Activated effector memory CD4-positive, alpha-beta T cell treated with Interleukin-2 at 50 U/mL for 16 hours (primary cell): ENCODE results near the gene PRDX5.

Source experiments
- DNase-seq: peaks from one replicate; pipeline ENCODE4 v3.0.0-alpha.2; 2020

PRDX5 gene

GRCh38 chr11:64290352-64291261 lies 27.3 kb upstream of the PRDX5 start:
- no peak for DNase-seq

GRCh38 chr11:64291262-64291751 lies 26.6 kb upstream of the PRDX5 start, which contains the start of gene KCNK4:
TSS of gene KCNK4 (plus strand) at chr11:64291302. CDS start at chr11:64293019, 1,717 bp downstream.
- DNase-seq = no peak

- DNase-seq = no peak
Observed at GRCh38 chr11:64291752-64292459, 26.0 kb upstream of the PRDX5 start.

GRCh38 chr11:64292460-64293254 lies 25.3 kb upstream of the PRDX5 start:
- no peak for DNase-seq

GRCh38 chr11:64294774-64295173 lies 23.1 kb upstream of the PRDX5 start:
- no peak for DNase-seq

- no peak for DNase-seq
Observed at GRCh38 chr11:64295760-64296159, 22.2 kb upstream of the PRDX5 start.

- no peak for DNase-seq
Observed at GRCh38 chr11:64296236-64296635, 21.7 kb upstream of the PRDX5 start.

- DNase-seq = no peak
Observed at GRCh38 chr11:64296830-64297698, 20.9 kb upstream of the PRDX5 start.

- DNase-seq = no peak
Observed at GRCh38 chr11:64297699-64298358, 20.1 kb upstream of the PRDX5 start.

GRCh38 chr11:64298966-64299846 lies 18.7 kb upstream of the PRDX5 start:
- no peak for DNase-seq

GRCh38 chr11:64299847-64300648 lies 17.9 kb upstream of the PRDX5 start, which contains the start of gene CATSPERZ:
TSS of gene CATSPERZ (plus strand) at chr11:64300358. CDS start at chr11:64300411, 53 bp downstream.
- DNase-seq = no peak

- no peak for DNase-seq
Observed at GRCh38 chr11:64303109-64304031, 14.6 kb upstream of the PRDX5 start.

GRCh38 chr11:64304032-64304315 lies 13.9 kb upstream of the PRDX5 start:
- no peak for DNase-seq

GRCh38 chr11:64304316-64305072 lies 13.4 kb upstream of the PRDX5 start:
- peak; percentile 85 for DNase-seq

- peak; percentile 99 for DNase-seq
Observed at GRCh38 chr11:64305075-64305690, 12.7 kb upstream of the PRDX5 start, which contains the start of gene ESRRA. TSS of gene ESRRA (plus strand) at chr11:64305524. CDS start at chr11:64307180, 1,656 bp downstream.

- DNase-seq = peak; percentile 62
Observed at GRCh38 chr11:64305691-64306562, 12.0 kb upstream of the PRDX5 start.
